Lower leg skin (tissue), 4 donors: Measurements from ENCODE around the gene JCAD. TPM values are rescaled to one million over a fixed set of nuclear protein-coding genes. Genes with fewer than 3 reads are reported as not detected.

Experiments used
- DNase-seq, 2 donors: peaks; one replicate each; pipeline ENCODE4 v3.0.0-alpha.2; 2019; ENCODE audit warnings: low spot score in 2 of 2
- H3K4me3 ChIP-seq: fragments of 200-600 bp; sonication (generic); 2 replicates; pipeline ENCODE4 v1.5.1; 2017; ENCODE audit warnings: mild to moderate bottlenecking, low read depth; ENCODE audit not compliant: poor library complexity, severe bottlenecking
- POLR2A ChIP-seq, 2 donors: fragments of 450-650 bp; IDR thresholded peaks; one replicate each; pipeline ENCODE4 v1.6.1; 2016 to 2017; ENCODE audit warnings: antibody characterized with exemption in 2 of 2, mild to moderate bottlenecking in 1 of 2, moderate library complexity in 1 of 2
- WGBS, 2 donors: methylation state at CpG; one replicate each; pipeline ENCODE4 v1.1.5; 2018; 5-methylcytosine and 5-hydroxymethylcytosine counted together
- intact Hi-C: fragments of 100-400 bp; cut with DNase I; formaldehyde crosslinking; loops from one replicate; pipeline ENCODE4 v1.15.0; 2023; ENCODE audit warnings: low total_unique reads
- total RNA-seq, 4 donors: library from RNA; depleted of rRNA; stranded (reverse); fragments of >200 nt; gene quantifications; one replicate each; pipeline ENCODE4 v1.1.0, GENCODE V29; 2016
- TF ChIP-seq, protein P1 (sequence below), 3 donors: fragments of 450-650 bp; IDR thresholded peaks; one replicate each; pipeline ENCODE4 v1.5.1; 2016; ENCODE audit warnings: antibody characterized with exemption in 3 of 3, mild to moderate bottlenecking in 3 of 3, moderate library complexity in 2 of 3

The JCAD gene
- total RNA-seq, 4 donors from 2014 or later: 3.8 to 14.7 (median 4.8) TPM

DNA sequence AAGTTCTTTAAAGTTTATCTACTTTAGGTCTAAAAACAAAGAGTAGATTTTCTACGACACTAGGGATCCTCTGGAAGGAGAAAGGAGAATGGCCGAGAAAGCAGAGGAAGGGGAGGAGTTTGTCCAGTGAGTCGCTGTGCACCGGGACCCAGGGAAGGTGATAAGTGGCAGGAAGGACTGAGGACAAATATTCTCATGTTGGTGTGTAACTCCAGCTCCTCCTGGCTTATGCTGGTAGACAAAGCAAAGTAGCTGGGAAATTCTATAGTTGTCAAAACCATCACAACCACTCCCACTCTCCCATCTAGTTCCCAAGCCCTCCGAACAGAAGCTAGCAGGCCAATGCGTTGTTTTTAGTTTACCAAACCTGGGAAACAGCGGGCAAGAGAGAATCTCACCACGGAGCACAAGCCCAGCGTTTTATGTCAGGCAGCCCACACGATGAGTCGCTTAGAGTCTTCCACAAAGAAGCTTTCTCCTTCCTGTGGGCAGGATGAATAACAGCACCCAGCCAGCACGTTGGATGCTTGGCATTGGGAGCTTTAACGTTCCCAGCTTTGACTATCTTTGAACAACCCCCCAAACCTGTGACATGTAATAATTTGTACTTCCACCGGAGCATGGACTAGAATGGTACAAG is 32.9 kb upstream of the JCAD start:
- intact Hi-C loops: no loop called here
- DNase-seq: no peak
- no peak overlapping the region for H3K4me3 ChIP-seq
- 76 to 80% methylated on average over 13 to 14 of the region's 14 CpGs for WGBS, 2 donors
- TF ChIP-seq, protein P1, sequence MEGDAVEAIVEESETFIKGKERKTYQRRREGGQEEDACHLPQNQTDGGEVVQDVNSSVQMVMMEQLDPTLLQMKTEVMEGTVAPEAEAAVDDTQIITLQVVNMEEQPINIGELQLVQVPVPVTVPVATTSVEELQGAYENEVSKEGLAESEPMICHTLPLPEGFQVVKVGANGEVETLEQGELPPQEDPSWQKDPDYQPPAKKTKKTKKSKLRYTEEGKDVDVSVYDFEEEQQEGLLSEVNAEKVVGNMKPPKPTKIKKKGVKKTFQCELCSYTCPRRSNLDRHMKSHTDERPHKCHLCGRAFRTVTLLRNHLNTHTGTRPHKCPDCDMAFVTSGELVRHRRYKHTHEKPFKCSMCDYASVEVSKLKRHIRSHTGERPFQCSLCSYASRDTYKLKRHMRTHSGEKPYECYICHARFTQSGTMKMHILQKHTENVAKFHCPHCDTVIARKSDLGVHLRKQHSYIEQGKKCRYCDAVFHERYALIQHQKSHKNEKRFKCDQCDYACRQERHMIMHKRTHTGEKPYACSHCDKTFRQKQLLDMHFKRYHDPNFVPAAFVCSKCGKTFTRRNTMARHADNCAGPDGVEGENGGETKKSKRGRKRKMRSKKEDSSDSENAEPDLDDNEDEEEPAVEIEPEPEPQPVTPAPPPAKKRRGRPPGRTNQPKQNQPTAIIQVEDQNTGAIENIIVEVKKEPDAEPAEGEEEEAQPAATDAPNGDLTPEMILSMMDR (IDR thresholded peaks at IDR 0.05): no peak
- no peak for TF ChIP-seq POLR2A (IDR thresholded peaks at IDR 0.05)

DNA sequence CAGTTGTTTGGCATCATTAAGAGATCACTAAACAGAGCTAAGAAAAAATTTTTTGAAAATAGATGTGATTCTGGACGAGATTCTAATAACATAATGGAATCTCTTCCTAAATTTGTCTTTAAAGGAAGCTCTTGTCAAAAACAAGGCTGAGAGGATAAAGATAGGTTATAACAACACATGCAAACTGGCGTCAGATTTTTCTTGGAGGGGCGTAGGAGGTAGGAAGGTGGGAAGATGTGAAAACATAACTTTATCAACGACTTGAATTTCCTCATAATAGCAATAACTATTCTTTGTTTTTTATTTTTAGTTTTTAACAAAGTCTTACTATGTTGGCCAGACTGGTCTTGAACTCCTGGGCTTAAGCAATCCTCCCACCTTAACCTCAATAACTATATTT is 31.8 kb upstream of the JCAD start:
- TF ChIP-seq, protein P1 (IDR thresholded peaks at IDR 0.05): no peak
- no peak for TF ChIP-seq POLR2A (IDR thresholded peaks at IDR 0.05)
- H3K4me3 ChIP-seq: no peak overlapping the region
- DNase-seq: no peak
- 84 to 92% methylated on average over 4 of the region's 4 CpGs for WGBS, 2 donors
- intact Hi-C loops: no loop called here

DNA sequence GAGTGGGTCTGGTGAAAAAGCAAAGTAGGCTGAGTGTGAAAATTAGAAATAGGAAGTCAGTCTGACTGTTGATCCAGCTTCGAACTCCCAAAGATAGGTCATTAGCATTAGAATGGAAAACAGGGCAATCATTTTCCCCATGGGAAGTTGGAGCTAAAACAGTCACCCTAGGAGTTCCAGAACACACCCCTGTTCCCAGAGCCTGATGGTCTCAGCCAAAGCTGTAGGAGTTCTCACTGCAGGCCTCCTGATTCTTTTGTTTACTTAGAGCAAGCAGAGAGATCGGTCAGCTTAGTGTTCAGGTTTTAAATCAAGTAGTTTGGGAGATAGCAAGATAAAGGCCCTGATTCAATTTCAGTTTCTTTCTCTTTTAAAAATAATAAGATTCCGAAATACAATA is 28.8 kb upstream of the JCAD start:
- WGBS, 2 donors: 80 to 90% methylated on average over 3 of the region's 3 CpGs
- H3K4me3 ChIP-seq: no peak overlapping the region
- TF ChIP-seq, protein P1 (IDR thresholded peaks at IDR 0.05): no peak
- intact Hi-C loops: no loop called here
- no peak for DNase-seq

DNA sequence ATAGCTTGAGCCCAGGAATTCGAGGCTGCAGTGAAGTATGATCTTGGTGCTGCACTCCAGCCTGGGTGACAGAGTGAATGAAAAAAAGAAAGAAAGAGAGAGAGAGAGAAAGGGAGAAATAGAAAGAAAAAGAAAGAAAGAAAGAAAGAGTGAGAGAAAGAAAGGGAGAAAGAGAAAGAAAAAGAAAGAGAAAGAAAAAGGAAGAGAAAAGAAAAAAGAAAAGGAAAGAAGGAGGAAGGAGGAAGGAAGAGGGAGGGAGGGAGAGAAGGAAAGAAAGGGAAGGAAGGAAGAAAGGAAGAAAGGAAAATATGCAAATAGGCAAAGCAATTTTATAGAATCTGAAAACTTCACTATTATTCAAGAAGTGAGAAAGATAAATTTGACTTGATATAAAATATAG is 24.5 kb upstream of the JCAD start:
- WGBS, 2 donors: 82 to 97% methylated on average over 1 of the region's 1 CpG
- intact Hi-C loops: no loop called here
- no peak overlapping the region for H3K4me3 ChIP-seq
- DNase-seq: no peak
- TF ChIP-seq, protein P1 (IDR thresholded peaks at IDR 0.05): no peak
- no peak for TF ChIP-seq POLR2A (IDR thresholded peaks at IDR 0.05)

DNA sequence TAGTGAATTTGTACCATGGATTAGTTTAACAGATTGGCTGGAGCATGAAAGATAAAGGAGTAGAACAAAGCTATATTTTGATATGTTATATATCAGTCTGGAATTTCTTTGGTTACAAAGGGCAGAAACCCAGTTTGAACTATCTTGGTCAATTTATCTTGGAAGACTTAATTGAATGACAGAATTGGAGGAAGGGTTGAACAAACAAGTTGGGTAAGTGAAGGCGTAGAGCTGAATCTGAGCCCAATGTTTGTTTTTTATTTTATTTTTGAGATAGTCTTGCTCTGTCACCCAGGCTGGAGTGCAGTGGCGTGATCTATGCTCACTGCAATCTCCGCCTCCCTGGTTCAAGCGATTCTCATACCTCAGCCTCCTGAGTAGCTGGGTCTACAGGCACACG is 21.8 kb upstream of the JCAD start:
- no peak for DNase-seq
- H3K4me3 ChIP-seq: no peak overlapping the region
- 93 to 98% methylated on average over 5 of the region's 5 CpGs for WGBS, 2 donors
- intact Hi-C loops: no loop called here
- TF ChIP-seq, protein P1 (IDR thresholded peaks at IDR 0.05): no peak
- TF ChIP-seq POLR2A (IDR thresholded peaks at IDR 0.05): no peak

DNA sequence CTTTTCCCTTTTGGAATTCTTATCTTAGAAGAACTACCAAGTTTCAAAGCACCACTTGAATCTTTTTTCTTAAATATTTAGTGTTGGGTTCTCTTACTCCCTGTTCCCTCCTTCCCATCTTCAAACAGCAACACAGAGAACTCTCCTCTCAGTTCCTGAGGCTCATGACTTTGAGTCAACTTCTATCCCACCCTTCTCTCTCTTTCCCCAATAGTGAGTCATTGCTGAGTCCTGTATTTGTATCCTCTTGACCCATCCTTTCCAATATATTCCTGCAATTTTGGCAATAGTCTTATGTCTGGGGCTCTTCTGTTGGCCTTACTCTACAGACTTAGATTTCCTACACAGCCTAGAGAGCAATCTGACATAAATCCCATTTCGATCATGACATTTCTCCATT is 20.8 kb upstream of the JCAD start:
- TF ChIP-seq, protein P1 (IDR thresholded peaks at IDR 0.05): no peak
- no peak for TF ChIP-seq POLR2A (IDR thresholded peaks at IDR 0.05)
- WGBS, 2 donors: 92 to 95% methylated on average over 1 of the region's 1 CpG
- intact Hi-C loops: no loop called here
- no peak overlapping the region for H3K4me3 ChIP-seq
- no peak for DNase-seq
